ENCODE measurements around the gene NDUFS6.

The NDUFS6 gene

DNA sequence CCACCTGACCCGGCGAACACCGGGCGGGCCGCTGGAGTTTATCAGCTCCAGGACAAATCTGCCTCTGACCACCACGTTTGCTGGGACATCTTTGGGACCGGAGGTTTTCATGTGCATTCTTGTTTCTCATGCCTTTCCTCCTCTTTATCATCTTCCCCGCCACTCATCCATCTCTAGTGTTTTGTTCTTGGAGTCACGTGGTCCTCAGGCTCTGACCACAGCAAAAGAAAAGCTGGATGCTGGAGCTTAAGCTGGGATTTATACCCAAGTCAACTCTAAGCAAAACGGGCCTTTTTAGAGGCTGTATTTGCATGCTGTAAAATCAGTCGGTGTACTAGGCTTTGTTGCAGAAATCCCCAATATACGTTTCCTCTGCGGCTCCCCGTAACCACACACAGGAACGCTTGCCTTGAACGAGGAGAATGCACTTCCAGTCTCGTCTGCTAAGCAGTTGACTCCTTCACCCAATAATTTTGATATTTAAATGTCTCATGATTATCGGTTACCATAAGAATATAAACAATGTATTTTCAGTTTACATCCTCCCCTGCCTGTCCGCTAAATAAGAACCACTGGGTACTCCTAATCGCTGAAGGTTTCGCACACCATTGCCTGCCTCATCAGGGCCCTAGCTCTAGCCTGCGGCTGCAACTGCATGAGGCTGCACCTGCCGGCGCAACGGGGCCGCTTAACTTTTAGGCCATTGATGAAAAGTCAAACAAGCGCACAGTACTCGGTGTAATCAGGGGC, 560 bp upstream of the NDUFS6 start (continued):
- TF ChIP-seq MZF1 (tag by site-specific recombination; IDR thresholded peaks at IDR 0.05; ENCODE audit: borderline replicate concordance) (peak; percentile 93; the same call in 1 of the 2 replicates), ZNF626 (tag by site-specific recombination; IDR thresholded peaks at IDR 0.05) (no peak), ZNF621 (tag by site-specific recombination; IDR thresholded peaks at IDR 0.05) (no peak), ZNF223 (tag by site-specific recombination; IDR thresholded peaks at IDR 0.05) (no peak), ZNF501 (tag by site-specific recombination; IDR thresholded peaks at IDR 0.05) (no peak), ZNF175 (tag by site-specific recombination; IDR thresholded peaks at IDR 0.05) (no peak), PRDM1 (tag by site-specific recombination; IDR thresholded peaks at IDR 0.05) (no peak), SALL2 (tag by site-specific recombination; IDR thresholded peaks at IDR 0.05; ENCODE audit: borderline replicate concordance) (no peak), TCF7L2 (IDR thresholded peaks at IDR 0.05; ENCODE audit: borderline replicate concordance, low read depth, low read length) (no peak), ZNF23 (tag by site-specific recombination; IDR thresholded peaks at IDR 0.05; ENCODE audit: borderline replicate concordance) (no peak), ZNF521 (tag by site-specific recombination; IDR thresholded peaks at IDR 0.05) (no peak), ZNF701 (tag by site-specific recombination; IDR thresholded peaks at IDR 0.05) (0 out of 2 replicates have a peak, but pooled peaks have one; percentile 9)

DNA sequence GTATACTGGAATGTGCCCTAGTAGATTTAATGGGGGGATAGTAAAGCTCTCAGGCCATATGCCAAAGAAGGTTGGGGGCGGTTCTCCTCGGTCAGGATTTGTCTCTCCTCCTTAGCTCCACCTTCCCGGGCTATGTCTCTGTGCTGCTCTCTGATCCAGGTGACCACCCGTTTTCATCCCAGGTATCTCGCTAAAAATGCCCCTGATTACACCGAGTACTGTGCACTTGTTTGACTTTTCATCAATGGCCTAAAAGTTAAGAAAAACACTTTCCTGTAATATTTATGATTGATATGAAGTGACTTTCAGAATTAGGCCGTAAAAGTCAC, 724 bp downstream of the NDUFS6 start:
- ChIA-PET CTCF (no interaction called here), POLR2A (interaction anchor here (1.4 kb wide), 1 partner anchor 29 kb away, joined by 3 read pairs; no protein-coding TSS in a partner anchor)
- Histone ChIP-seq H3K4me3 (ENCODE audit: low read depth, low read length) (peak overlapping the region; percentile 97), H3K27ac (ENCODE audit: extremely low read depth, low read depth, low read length) (peak overlapping the region; percentile 87; the same call in 1 of the 2 replicates), H3K4me1 (ENCODE audit: control insufficient read depth, insufficient read depth, low read length) (peaks cover 4% of the 10 kb centered on the region; the same call in 1 of the 2 replicates), H3K36me3 (ENCODE audit: control insufficient read depth in 2 of 2, insufficient read depth in 1 of 2, low read length in 2 of 2) (peaks cover 31 to 64% of the 10 kb centered on the region in 2 experiments), H3K9me3 (ENCODE audit: control insufficient read depth, insufficient read depth, low read depth, low read length) (no peaks in the 10 kb centered on the region)
- TF ChIP-seq SP3 (tag by site-specific recombination; IDR thresholded peaks at IDR 0.05), result peak; percentile 7; the same call in 1 of the 2 replicates
- no peak for TF ChIP-seq ZNF404 (tag by site-specific recombination; IDR thresholded peaks at IDR 0.05)

DNA sequence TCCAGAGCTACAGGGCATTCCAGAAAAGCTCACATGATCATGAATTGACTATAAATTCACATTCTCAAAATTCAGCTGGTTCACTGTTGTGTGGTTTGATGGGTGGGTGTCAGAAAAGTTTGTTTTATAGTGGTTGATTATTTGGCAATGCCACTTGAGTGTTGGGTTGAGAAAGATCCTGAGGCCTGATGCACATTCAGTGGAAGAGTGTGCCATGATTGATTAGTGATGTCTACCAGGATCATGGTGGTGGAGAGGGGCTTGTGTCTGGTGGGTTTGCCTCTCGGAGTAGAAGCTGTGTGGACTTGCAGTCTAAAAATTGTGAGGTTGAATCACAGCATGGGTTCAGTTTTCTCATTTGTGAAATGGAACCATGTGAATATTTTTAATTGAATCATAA, 2.0 kb downstream of the NDUFS6 start:
- POLR2A ChIA-PET, result no interaction called here
- TF ChIP-seq HOXC10 (CRISPR knock-in tag; IDR thresholded peaks at IDR 0.05), result no peak
- no peak for TF ChIP-seq ZNF174 (tag by site-specific recombination; IDR thresholded peaks at IDR 0.05)
- no peak for TF ChIP-seq IKZF3 (tag by site-specific recombination; IDR thresholded peaks at IDR 0.05)
- peak; percentile 97 for TF ChIP-seq ZBTB17 (tag by site-specific recombination; IDR thresholded peaks at IDR 0.05)
- Histone ChIP-seq H3K27ac (ENCODE audit: extremely low read depth, low read depth, low read length) (no peak overlapping the region), H3K4me1 (ENCODE audit: control insufficient read depth, insufficient read depth, low read length) (peaks cover 4% of the 10 kb centered on the region; the same call in 1 of the 2 replicates), H3K4me3 (ENCODE audit: low read depth, low read length) (no peak overlapping the region), H3K36me3 (ENCODE audit: control insufficient read depth in 2 of 2, insufficient read depth in 1 of 2, low read length in 2 of 2) (peaks cover 28 to 64% of the 10 kb centered on the region in 2 experiments), H3K9me3 (ENCODE audit: control insufficient read depth, insufficient read depth, low read depth, low read length) (no peaks in the 10 kb centered on the region)
- CTCF ChIA-PET, result interaction anchor here (0.7 to 1.1 kb wide), 3 partner anchors 41 to 235 kb away, joined by 3 to 4 read pairs (median 3); no protein-coding TSS in a partner anchor

DNA sequence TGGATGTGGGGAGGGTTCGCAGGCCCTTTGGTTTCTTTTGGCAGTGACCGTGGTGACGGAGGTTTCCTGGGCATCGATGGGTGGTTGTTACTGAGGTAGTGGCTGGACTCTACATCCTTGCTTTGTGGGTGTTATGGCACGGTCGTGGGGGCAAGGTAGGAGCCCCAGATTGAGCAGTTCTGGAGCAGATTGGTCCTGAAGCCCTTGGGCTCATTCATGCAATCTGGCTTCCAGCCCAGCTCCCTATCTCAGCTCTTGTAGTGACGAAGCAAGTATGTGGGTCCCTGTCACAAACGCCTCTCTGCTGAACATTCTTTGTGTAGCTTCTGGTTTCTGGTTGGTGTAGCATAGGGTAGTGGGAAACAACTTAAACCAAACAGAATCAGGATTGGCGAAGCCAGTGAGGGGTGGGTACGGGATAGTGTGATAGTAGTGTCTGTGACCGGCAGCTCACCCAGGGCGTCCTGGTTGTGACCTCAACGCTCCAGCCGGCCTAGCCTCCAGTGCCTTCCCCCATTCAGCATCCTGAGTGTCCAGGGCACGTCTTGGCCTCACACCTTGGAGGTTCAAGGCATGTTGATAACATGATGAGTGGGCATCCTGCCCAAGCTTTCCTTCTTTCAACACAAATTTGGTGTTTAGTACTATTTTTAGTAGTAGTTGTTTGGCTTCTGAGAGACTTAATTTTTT, 2.9 kb downstream of the NDUFS6 start:
- Histone ChIP-seq H3K9me3 (ENCODE audit: control insufficient read depth, insufficient read depth, low read depth, low read length) (no peaks in the 10 kb centered on the region), H3K36me3 (ENCODE audit: control insufficient read depth in 2 of 2, insufficient read depth in 1 of 2, low read length in 2 of 2) (peaks cover 32 to 66% of the 10 kb centered on the region in 2 experiments), H3K4me1 (ENCODE audit: control insufficient read depth, insufficient read depth, low read length) (peaks cover 4% of the 10 kb centered on the region; the same call in 1 of the 2 replicates), H3K4me3 (ENCODE audit: low read depth, low read length) (no peak overlapping the region), H3K27ac (ENCODE audit: extremely low read depth, low read depth, low read length) (no peak overlapping the region)
- ChIA-PET POLR2A (no interaction called here), CTCF (no interaction called here)
- TF ChIP-seq ZNF777 (tag by site-specific recombination; IDR thresholded peaks at IDR 0.05; ENCODE audit: borderline replicate concordance), result no peak
- TF ChIP-seq, protein P1, sequence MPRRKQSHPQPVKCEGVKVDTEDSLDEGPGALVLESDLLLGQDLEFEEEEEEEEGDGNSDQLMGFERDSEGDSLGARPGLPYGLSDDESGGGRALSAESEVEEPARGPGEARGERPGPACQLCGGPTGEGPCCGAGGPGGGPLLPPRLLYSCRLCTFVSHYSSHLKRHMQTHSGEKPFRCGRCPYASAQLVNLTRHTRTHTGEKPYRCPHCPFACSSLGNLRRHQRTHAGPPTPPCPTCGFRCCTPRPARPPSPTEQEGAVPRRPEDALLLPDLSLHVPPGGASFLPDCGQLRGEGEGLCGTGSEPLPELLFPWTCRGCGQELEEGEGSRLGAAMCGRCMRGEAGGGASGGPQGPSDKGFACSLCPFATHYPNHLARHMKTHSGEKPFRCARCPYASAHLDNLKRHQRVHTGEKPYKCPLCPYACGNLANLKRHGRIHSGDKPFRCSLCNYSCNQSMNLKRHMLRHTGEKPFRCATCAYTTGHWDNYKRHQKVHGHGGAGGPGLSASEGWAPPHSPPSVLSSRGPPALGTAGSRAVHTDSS (tag by site-specific recombination; IDR thresholded peaks at IDR 0.05), result no peak
- TF ChIP-seq ZNF529 (tag by site-specific recombination; IDR thresholded peaks at IDR 0.05; ENCODE audit: insufficient replicate concordance), result no peak
- TF ChIP-seq ZNF654 (tag by site-specific recombination; IDR thresholded peaks at IDR 0.05; ENCODE audit: low read depth), result no peak
- no peak for TF ChIP-seq ZNF112 (tag by site-specific recombination; IDR thresholded peaks at IDR 0.05)
- TF ChIP-seq ZNF610 (tag by site-specific recombination; IDR thresholded peaks at IDR 0.05; ENCODE audit: borderline replicate concordance), result no peak
- TF ChIP-seq KLF16 (tag by site-specific recombination; IDR thresholded peaks at IDR 0.05), result no peak
- no peak for TF ChIP-seq ZNF366 (tag by site-specific recombination; conservative IDR thresholded peaks at IDR 0.05)
- TF ChIP-seq ZBTB17 (tag by site-specific recombination; IDR thresholded peaks at IDR 0.05), result no peak
- no peak for TF ChIP-seq ZNF670 (tag by site-specific recombination; IDR thresholded peaks at IDR 0.05; ENCODE audit: low read depth)
- no peak for TF ChIP-seq ZNF48 (tag by site-specific recombination; IDR thresholded peaks at IDR 0.05)
- no peak for TF ChIP-seq ZNF514 (tag by site-specific recombination; IDR thresholded peaks at IDR 0.05)
- no peak for TF ChIP-seq ZNF311 (tag by site-specific recombination; IDR thresholded peaks at IDR 0.05; ENCODE audit: borderline replicate concordance)
